GM21390 (cell line): ENCODE results near the gene TNS1.
"Not testable (repeated sequence)": the region's sequence is repeated elsewhere in the genome, so short reads cannot be mapped to it uniquely, and the experiment has no call there.

ENCODE experiments used
- ATAC-seq: cut with Tn5 transposase; IDR thresholded peaks from one replicate; pipeline ENCODE4 v1.9.1; 2021; ENCODE audit not compliant: unreplicated experiment

The TNS1 gene

DNA sequence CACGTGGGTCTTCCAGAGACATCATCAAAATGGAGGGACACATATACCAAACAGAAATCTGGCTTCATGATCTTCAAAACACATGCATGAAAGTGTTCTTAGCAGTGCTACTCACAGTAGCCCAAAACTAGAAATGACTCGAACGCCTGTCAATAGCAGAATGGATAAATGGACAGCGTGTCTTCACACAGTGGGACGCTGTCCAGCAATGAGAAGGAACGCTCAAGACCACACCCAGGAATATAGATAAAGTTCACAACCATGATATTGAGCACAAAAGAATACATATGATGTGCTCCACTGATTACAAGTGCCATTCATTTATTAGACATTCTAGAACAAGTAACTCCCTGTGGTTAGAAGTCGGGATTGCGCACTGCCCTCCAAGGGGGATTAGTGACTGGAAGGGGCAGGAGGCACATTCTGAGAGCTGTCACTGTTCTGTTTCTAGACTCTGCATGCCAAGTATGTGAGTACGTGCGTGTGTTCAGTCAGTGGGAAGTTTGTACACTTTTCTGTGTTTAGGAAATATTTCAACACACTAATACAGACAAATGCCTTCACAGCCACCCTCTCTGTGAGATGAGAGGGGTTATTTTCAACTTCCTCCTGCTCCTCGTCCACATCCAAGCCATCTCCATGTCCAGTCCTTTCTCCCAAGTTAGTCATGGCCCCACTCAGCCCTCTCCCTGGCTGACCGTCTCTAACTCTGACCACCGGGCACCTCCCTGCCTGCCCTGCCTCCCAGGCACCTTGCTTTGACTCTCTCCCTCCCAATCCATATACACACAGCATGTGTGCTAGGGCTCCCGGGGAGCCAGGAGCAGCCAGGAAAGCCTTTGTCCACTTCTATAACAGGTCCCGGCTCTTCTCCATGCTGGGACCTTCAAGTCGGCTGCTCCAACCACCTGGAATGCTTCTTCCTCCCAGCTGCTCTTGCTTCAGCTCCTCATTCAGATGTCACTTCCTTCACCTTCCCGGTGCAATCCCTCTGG, 26.9 kb upstream of the TNS1 start:
- no peak for ATAC-seq

DNA sequence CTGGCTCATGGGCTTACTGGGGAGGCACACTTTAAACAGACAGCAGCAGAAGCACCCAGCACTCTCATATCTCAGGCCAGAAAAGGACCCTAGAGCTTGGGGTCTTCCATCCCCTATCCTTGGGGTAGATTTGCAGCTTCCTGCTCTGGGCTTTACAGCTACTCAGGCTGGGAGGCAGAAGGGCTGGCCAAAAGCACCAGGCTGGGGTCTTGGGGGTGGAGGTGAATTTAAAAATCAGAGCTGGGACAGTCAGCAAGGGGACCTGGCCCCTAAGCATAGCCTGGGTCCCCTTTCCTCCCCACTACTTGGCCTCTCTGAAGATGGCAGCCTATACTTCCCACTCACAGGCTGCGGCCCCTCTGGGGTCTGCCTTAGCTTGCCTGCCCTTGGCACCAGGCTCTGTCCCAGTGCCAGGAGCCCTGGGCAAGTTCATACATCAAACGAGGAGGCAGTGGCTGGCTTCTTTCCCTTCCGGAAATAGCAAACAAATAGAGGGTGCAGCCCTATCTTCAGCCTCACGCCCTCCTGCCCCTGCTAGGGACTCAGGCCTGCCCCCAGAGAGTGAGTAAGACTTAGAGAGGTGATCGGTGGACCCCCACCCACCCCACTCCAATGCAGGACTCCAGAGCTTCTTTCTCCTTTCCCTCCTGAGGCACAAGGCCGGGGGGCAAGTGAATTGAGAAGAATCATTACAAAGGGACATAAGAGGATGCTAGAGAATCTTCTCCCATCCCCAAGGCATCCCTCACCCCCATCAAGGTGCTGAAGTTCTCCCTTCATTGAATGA, 26.0 kb upstream of the TNS1 start:
- ATAC-seq, result no peak

DNA sequence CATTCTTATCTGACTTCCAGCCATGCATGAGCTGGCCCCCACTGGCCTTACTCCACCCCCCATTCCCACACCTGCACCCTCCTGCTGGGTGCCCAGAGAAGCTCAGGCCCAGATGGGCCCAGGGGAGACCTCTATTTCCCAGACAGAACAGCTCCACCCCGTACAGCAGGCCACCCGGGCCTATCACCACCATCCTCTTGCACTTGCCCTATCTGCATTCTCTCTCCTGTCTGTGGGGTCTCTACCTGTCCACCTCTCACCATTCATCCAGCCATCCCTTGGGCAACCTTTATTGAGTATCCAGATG, 25.3 kb upstream of the TNS1 start:
- ATAC-seq, result no peak

DNA sequence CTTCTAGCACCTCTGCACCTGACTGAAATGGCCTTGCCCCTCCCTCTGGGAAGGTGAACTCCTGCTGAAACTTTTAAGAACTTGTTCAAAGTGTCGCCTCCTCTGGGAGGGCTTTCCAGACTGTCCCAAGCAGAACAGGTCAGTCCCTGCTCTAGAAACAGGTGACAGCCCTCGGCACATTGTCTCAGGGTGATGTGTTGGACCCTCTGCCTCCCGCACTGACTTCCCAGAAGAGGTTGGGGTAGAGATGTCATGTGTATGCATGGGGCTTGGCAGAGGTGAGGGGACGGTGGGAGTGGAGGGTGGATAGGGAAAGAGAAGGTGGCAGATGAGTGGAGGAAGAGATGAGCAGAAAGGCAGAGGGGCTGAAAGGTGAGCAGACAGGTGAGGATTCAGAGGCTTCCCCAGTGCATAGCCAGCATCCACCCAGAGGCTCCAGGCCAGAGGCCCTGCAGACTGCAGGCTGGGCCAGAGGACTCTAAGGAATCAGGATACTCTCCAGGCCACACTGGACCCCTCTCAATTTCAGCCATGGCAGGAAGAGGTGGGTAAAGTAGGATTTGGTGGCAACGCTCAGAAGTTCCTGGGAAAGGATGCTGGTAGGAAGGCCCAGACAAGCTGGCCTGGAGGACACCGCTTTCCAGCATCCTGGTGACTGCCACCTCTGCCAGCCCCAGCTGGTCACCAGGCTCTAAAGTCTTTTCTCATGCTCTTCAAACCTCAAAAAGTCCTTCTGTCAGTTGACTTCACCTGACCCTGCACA, 24.8 kb upstream of the TNS1 start:
- no peak for ATAC-seq

DNA sequence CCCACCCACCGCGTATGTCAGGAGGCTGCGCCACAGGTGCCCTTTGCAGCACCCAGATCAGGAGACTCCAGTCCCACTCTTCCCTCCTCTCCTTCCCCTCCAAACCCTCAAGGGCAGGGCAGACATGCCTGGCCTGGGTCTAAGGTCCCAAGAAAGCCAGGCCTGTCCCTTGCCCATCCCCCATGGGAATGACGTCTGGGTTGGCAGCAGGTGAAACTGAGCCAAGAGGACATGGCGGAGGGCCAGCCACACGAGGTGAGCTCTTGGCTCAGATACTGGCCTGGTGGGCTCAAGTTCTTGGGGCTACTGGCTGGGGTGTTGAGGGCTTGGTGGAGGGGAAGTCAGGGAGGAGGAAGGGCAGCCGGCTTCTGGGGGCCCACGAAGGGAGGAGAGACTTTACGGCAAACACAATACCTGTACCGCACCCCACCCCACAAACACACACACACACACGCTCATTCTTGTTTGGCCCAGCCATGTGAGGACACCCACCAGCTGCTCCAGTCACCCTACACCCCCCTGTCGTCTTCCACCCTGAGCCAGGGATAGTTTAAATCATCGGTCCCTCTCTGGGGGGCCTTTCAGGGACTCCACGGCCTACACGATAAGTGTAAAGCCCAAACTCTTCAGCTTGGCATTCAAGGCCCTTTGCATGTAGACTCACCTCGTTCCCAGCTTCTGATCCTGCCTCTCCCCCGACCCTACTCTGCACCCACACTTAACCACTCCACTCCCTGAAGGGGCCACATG, 24.1 kb upstream of the TNS1 start:
- ATAC-seq, result no peak

DNA sequence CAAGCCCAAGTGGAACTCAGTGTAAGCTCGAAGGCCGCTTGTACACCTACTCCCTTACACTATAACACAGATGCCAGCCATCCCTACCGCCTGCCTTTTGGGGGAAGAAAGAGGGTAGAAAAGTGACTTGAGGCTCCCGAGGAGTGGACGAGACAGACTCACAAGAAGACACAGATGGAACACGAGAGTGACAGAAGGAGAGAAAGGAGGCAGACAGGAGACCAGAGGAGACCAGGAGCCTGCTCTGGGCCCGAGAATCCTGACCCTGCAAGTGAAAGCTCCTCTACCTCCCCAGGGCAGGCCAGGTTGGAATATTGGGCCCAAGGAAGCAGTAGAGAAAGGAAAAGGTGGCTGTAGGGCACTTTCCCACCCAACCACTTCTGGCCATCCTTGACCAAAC, 23.4 kb upstream of the TNS1 start:
- no peak for ATAC-seq

DNA sequence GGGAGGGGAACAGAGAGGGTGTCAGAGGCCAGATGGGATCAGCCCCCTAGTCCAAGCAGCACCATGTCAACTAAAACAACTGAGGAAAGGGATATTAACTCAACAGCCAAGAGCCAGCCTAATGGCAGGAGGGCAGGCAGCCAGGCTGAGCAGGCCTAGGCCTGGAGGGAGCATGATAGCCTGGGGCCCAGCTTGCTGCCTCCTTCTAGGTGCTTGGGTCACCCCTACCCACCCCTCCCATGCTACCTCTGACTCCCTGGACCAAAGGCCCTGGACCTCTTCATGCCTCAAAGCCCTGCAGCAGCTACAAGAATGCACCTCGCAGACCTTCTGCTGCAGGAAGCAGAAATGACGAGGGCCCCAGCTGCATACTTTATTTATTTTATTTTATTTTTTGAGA, 22.1 kb upstream of the TNS1 start:
- ATAC-seq, result no peak

DNA sequence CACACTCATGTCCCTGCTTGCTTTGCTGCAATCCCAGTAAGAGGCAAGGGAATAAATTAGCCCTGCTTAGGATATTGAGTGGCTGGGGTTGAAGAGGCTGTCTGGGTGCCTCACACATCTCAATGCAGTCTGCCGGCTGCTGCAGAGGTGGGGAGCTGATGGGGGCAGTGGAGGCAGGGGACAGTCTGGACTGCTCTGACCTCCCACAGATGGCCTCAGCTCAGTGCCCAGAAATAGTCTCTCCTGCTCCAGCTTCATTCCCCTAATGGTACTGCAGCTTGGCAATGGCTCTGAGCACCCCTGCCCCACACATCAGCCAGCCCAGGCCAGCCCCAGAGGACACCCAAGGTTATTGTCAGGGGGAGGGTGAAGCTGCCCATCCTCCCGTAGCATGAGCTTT, 21.5 kb upstream of the TNS1 start:
- ATAC-seq, result no peak

DNA sequence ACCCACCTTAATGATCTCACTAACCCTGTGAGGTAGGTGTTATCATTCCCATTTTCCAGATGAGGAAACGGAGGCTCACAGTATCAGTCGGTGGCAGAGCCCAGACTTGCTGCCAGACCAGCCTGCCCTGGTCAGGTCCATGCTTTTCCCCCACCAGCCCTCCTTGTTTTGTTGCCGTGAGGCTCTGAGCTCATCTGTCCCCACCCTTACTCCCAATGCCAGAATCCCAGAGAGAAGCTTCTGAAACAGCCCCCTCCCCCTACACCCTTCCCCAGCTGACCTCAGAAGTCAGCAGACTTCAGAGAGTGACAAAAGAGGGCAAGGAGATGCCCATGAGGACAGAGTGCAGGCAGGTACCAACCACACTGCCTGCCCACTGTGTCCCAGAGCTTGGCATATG, 20.8 kb upstream of the TNS1 start:
- ATAC-seq, result no peak

DNA sequence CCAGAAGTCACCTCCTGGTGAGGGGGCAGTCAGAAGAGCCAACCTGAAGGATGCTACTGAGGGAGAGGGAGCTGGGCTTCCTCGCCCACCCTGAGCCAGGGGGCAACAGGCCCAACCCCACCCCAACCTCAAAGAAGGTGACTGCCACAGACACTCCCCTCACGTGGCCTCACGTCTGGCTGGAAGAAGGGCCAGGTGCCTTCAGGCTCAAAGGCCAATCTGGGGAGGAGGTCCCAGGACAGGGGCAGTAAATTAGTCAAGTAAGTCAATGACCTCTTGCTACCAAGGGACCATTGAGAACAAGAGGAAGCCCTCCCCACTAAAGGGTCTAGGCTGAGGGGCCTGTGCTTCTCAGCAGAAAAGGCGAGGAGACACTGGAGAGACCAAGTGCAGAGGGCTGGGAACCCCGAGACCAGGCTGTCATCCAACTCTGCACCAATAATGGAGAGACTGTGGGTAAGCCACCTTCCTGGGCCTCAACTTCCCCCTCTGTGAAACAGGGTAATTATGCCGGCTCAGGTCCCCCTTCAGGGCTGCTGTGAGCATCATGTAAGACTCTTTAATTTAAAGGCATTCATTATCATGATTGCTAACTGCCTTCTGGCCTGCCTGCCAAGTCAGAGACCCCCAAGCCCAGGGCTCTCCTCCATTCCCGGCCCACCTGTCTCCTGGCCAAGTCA, 20.2 kb upstream of the TNS1 start:
- no peak for ATAC-seq

DNA sequence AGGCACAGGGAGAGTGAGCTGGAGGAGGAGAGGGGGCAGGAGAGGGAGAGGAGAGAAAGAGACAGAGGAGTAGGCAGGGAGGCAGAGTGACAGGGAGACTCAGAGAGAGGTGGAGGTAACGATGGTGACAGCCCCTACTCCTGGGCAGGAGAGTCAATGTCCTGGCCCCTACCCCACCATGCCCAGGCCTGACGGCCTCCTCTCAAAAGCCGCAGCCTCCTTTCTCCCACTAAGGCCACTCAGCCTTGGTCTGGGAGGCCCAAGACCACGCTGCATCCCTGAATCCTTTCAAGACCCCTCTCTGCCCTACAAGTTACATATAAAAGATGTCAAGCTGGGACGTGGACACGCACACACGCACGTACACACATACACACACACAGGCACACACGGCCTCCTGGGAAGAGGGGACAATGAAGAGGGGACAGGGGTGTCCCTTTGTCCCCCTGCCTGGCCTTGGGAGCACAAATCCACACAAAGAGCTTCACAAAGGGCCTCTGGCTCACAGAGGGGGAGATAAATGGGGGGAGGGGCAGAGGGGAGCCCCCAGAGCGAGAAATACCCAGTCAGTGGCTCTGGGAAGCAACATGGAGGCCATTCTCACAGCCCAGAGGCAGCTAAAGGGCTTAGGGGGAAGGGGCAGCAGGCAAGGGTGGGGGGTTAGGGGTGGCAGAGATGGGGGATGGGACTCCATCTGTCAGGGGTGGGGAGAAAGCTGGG, 19.5 kb upstream of the TNS1 start:
- ATAC-seq, result no peak

DNA sequence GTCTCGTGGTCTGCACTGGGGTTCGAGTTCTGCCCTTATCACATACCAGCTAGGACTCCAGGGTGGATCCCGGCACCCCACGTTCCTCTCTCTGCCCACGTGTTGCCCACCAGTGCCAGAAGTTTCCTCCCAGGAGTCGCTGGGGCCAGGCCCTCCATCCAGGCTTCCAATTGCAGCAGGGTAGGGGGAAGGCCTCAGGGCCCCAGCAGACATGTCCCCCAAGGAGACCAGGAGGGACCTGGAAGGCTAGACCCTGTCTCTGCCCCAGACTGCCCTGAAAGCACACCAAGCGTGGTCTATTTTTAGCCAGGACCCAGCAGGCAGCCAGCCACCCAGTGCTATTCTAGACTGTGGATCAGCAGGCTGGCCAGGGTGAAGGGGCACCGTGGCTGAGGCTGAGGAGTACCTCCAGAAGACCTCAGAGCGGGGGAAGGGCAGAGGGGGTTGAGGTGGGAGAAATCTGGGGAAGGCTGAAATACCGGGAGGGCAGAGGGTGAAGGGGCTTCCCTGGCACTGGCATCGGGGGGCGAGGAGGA, 18.8 kb upstream of the TNS1 start:
- no peak for ATAC-seq

DNA sequence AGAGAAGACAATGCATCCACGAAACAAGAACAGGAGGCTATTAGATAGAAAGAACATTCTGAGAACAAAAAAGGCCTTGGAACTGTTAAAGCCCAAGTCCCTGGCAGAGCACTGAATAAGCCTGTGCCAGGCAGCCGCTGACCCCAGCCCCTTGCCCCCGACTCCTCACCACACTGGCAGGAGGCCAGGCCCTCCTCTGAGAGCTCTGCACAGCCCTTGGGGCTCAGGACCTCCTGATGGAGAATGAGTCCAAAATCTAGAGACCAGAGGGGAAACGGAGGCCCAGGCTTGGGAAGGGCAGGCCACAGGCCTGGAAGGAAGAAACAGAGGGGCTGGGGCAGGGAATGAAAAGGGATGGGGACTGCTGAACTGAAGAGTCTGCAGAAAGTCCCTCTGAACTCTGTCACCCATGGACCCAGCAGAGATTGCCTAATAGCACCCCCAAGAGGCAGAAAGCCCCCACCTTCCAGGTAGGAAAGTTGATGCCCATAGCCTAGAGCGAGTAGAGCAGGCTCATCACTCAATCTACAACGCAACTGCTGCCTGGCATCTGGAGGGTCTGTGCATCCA, 18.3 kb upstream of the TNS1 start:
- ATAC-seq, result no peak

DNA sequence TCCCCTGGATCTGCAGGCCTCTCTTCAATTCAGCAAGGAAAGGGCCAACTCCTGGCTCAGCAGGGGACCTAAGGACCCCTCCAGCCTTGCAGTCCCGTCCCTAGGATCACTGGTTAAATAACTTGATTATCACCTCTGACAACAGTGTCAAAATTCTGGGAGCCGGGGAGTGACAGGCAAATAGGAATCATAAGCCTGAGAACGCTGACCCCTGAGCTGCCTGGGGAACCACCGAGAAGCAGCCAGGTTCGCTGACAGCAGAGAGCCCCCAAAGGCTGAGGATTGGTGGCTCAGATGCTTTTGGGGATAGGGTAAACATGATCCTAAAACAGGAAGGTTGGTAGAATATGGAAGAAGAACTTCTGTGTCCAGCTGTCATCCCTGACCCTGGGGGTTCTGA, 17.5 kb upstream of the TNS1 start:
- ATAC-seq, result no peak

DNA sequence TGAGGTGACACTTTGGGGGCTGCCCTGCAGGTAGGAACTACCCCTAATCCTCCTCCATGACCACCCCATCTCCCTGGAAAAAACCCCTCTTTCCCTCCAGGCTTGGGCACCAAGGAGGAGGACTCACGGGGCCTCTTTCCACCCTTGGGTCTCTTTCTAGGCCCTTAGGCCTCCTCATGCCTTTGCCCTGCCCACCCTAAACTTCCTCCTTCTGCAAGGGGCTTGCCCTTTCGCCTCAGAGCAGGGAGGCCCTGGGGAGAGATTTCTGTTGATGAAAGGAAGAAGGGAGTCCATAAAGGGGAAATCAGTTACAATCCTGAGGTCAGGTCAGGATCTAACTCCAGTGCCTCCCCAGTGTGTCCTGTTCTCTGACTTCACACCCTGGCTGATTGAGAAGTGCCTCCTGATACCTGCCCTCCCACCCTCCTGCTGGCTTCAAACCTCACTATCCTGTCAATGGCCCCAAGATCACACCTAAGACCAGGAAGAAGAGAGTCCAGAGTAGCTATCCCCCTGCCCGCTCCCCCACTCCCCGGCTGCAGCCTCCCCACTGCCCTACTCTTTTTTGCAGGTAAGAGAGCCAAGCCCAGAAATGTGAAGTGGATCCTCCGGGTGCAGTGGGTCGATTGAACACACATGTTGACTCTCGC, 16.7 kb upstream of the TNS1 start:
- no peak for ATAC-seq

DNA sequence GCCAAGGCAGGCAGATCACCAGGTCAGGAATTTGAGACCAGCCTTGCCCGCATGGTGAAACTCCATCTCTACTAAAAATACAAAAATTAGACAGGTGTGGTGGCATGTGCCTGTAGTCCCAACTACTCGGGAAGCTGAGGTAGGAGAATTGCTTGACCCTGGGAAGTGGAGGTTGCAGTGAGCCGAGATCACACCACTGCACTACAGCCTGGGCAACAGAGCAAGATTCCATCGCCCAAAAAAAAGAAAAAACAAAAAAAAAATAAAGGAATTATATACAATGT, 16.0 kb upstream of the TNS1 start:
- not testable (repeated sequence) for ATAC-seq

DNA sequence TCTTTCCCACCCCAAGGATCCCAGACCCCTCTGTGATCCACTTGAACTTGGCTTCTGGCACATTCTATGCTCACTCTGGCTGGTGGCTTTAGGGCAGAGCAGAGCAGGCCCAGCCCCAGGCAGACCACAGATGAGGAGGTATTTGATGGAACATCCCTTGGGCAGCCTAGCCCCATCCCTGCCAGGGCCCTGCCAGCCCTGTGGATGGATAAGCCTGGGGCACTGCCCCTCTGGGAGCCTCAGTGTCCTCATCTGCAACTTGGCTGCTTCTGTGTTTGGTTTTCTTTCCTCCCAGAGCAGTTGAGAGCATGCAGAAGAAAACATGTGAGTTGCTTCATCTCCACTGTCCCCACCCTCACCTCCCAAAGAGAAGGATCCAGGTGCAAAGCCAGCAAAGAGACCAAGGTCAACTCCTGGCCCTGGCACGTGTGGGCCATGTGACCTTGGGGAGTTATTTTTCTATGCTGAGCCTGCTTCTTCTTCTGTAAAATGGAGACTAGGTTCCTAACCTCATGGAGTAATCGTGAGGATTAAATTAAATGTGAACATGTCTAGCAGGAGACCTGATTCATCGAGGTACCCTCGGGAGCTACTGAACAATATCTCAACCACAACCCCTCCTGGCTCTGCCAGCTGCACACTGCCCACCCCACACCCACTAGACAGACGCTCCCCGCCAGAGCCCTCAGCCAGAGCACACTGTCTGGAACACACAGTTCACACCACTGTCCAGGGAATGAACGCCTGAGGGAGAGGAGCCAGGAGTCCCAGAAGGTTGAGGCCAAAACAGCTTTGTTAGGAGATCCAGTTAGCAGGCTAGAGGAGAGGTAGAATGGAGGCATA, 14.6 kb upstream of the TNS1 start:
- no peak for ATAC-seq

DNA sequence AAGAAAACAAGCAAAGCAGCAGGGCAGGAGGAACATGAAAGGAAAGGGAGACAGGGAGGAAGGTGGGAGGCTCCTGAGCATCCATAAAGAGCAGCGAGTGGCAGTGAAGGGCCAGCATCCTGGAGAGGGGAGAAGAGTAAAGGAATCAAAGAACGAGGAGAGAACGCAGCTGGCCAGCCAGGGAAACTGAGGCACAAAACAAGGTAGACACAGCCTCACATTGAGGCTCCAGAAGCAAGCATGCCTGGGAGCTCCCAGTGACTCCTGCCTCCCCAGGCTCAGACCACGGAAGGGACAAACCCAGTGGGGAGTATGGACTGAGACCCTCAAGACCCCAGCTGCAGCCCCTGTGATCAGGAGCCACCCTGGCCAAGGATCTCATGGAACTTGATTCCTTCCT, 14.0 kb upstream of the TNS1 start:
- no peak for ATAC-seq
